Measurements from ENCODE around the gene TBC1D3B.
A peak's percentile ranks its signal among the peaks of the same experiment; 100 is the strongest.
"Not testable (repeated sequence)": the region's sequence is repeated elsewhere in the genome, so short reads cannot be mapped to it uniquely, and the experiment has no call there.

The TBC1D3B gene

DNA sequence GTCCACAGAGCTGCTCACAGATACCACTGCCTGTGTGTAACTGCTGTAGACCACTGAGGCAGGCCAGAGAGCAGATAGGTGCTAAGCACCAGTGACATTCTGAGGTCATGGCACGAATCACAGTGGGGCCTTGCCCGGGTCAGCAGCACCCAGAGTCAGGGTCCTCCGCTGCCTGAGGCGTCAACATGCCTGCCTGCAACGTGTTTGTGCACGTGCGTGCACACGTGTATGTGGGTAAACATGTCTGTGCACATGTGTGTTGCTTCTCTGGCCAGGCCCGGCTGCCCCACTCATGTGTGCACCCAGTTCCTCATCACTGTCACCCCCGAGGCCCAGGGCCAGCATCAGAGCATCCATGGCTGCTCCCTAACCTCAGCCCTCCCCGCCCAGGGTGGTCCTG, at the start of gene TBC1D3B:
TSS of gene TBC1D3B (minus strand) at position 101 of the 400 bp plus-strand sequence. CDS start 1,586 bp downstream, outside the sequence.
- H3K9me2 ChIP-seq (replicated peaks; ENCODE audit: insufficient read depth, low read length); H3K9me3 ChIP-seq (replicated peaks; ENCODE audit: insufficient read depth, low read length); H3K9ac ChIP-seq (ENCODE audit: low read length); H3F3A ChIP-seq (ENCODE audit: insufficient read depth, low read length); H3K36me3 ChIP-seq (replicated peaks; ENCODE audit: insufficient read depth, low read length); H3K27me3 ChIP-seq (replicated peaks; ENCODE audit: insufficient read depth, low read length); H3K4me3 ChIP-seq (ENCODE audit: low read length); H4K20me1 ChIP-seq (ENCODE audit: insufficient read depth, low read length); DNase-seq; H3K79me2 ChIP-seq (ENCODE audit: low read length); H3K27ac ChIP-seq (ENCODE audit: low read length); H2AFZ ChIP-seq (ENCODE audit: low read length); H3K4me1 ChIP-seq (ENCODE audit: low read length); H3K4me2 ChIP-seq (ENCODE audit: low read depth, low read length): not testable (repeated sequence)

DNA sequence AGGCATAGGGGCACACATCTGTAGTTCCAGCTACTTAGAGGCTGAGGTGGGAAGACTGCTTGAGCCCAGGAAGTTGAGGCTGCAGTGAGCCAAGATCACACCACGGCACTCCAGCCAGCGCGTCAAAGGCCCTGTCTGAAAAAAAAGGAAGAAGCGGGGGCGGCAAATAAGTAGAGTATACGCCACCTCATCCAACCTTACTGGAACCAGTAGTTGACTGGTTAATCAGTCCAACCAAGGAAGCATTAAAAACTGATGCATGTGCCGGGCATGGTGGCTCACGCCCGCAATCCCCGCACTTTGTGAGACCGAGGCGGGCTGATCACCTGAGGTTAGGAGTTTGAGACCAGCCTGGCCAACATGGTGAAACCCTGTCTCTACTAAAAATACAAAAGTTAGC, 46.5 kb upstream of the TBC1D3B start:
- DNase-seq; H2AFZ ChIP-seq (ENCODE audit: low read length); H3K4me2 ChIP-seq (ENCODE audit: low read depth, low read length); H3K36me3 ChIP-seq (replicated peaks; ENCODE audit: insufficient read depth, low read length); H3F3A ChIP-seq (ENCODE audit: insufficient read depth, low read length); H3K79me2 ChIP-seq (ENCODE audit: low read length); H3K4me1 ChIP-seq (ENCODE audit: low read length); H3K27ac ChIP-seq (ENCODE audit: low read length); H3K9me3 ChIP-seq (replicated peaks; ENCODE audit: insufficient read depth, low read length); H3K9ac ChIP-seq (ENCODE audit: low read length); H3K9me2 ChIP-seq (replicated peaks; ENCODE audit: insufficient read depth, low read length); H4K20me1 ChIP-seq (ENCODE audit: insufficient read depth, low read length); H3K27me3 ChIP-seq (replicated peaks; ENCODE audit: insufficient read depth, low read length); H3K4me3 ChIP-seq (ENCODE audit: low read length): not testable (repeated sequence)

- not testable (repeated sequence) for H3K4me2 ChIP-seq (ENCODE audit: low read depth, low read length); H3K4me1 ChIP-seq (ENCODE audit: low read length); H3K27me3 ChIP-seq (replicated peaks; ENCODE audit: insufficient read depth, low read length); H3K27ac ChIP-seq (ENCODE audit: low read length); H3F3A ChIP-seq (ENCODE audit: insufficient read depth, low read length); H3K9me2 ChIP-seq (replicated peaks; ENCODE audit: insufficient read depth, low read length); H3K9me3 ChIP-seq (replicated peaks; ENCODE audit: insufficient read depth, low read length); H3K36me3 ChIP-seq (replicated peaks; ENCODE audit: insufficient read depth, low read length); H3K79me2 ChIP-seq (ENCODE audit: low read length); H2AFZ ChIP-seq (ENCODE audit: low read length); H3K4me3 ChIP-seq (ENCODE audit: low read length); H3K9ac ChIP-seq (ENCODE audit: low read length); H4K20me1 ChIP-seq (ENCODE audit: insufficient read depth, low read length)
- DNase-seq: peak; percentile 14
- TF ChIP-seq CTCF (IDR thresholded peaks at IDR 0.05; ENCODE audit: low read length): peak; percentile 18; the same call in 1 of the 2 replicates
Observed at GRCh38 chr17:36221581-36222100, 45.2 kb upstream of the TBC1D3B start.

- H3K4me1 ChIP-seq (ENCODE audit: low read length); H3K79me2 ChIP-seq (ENCODE audit: low read length); H3K4me2 ChIP-seq (ENCODE audit: low read depth, low read length); H3F3A ChIP-seq (ENCODE audit: insufficient read depth, low read length); H3K9me2 ChIP-seq (replicated peaks; ENCODE audit: insufficient read depth, low read length); H3K27me3 ChIP-seq (replicated peaks; ENCODE audit: insufficient read depth, low read length); H3K27ac ChIP-seq (ENCODE audit: low read length); H3K36me3 ChIP-seq (replicated peaks; ENCODE audit: insufficient read depth, low read length); H3K9me3 ChIP-seq (replicated peaks; ENCODE audit: insufficient read depth, low read length); H3K4me3 ChIP-seq (ENCODE audit: low read length); H3K9ac ChIP-seq (ENCODE audit: low read length); H4K20me1 ChIP-seq (ENCODE audit: insufficient read depth, low read length); H2AFZ ChIP-seq (ENCODE audit: low read length): not testable (repeated sequence)
- DNase-seq: peak; percentile 5
Observed at GRCh38 chr17:36220737-36221580, 44.5 kb upstream of the TBC1D3B start.

DNA sequence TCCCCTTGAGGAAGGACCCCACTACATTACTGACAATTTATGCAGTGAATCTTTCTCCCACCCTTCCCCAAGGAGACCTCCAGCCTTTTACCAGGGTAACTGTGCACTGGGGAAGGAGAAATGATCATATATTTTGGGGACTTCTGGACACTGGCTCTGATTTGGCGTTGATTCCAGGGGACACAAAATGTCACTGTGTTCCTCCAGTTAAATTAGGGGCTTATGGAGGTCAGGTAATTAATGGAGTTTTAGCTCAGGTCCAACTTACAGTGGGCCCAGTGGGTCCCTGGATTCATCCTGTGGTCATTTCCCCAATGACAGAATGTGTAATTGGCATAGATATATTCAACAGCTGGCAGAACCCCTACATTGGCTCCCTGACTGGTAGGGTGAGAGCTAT, 43.1 kb upstream of the TBC1D3B start:
- not testable (repeated sequence) for H3K79me2 ChIP-seq (ENCODE audit: low read length); H3K9me2 ChIP-seq (replicated peaks; ENCODE audit: insufficient read depth, low read length); H3F3A ChIP-seq (ENCODE audit: insufficient read depth, low read length); H3K4me2 ChIP-seq (ENCODE audit: low read depth, low read length); H3K27me3 ChIP-seq (replicated peaks; ENCODE audit: insufficient read depth, low read length); H3K27ac ChIP-seq (ENCODE audit: low read length); H3K4me3 ChIP-seq (ENCODE audit: low read length); H3K9ac ChIP-seq (ENCODE audit: low read length); DNase-seq; H4K20me1 ChIP-seq (ENCODE audit: insufficient read depth, low read length); H3K4me1 ChIP-seq (ENCODE audit: low read length); H3K36me3 ChIP-seq (replicated peaks; ENCODE audit: insufficient read depth, low read length); H3K9me3 ChIP-seq (replicated peaks; ENCODE audit: insufficient read depth, low read length); H2AFZ ChIP-seq (ENCODE audit: low read length)

DNA sequence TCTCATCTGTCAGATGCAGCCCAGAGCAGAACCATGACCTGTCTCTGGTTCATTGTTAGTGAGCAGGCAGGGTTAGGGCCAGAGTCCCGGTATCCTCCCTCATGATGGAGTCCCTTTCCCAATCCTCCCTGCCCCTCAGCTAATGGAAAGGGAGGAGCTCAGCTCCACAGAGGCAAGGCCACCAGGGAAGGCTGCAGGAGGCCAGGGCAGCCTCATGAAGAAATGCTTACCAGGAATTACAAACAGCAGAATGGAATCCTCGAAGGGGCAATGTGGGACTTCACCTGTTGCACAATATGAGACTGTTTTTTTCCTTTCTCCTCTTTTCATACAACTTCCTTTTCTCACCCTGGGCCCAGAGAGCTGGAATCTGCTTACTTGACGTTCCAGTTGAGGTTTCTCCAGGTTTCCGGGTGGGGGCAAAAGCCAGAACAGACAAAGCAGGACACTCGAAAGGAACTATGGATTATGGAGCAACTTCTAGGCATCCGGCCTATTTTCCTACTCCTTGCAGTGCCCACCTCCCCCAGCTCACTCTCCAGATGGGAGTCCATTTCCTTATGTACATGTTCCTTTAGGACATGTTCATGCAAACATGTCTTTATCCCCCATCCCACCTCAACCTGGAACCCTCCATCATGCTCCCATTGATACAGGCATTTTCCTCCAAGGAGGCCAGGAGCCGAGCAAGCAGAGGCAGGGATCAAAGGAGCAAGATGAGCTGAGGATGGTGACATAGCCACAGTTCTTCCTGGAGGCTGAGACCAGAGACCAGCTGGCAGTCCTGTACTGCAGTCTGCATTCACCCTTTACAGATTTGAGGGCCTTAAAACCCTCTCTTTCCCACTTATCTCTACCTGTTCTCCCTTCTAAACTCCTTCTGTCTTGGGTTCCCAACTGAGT, 39.2 kb upstream of the TBC1D3B start:
- H4K20me1 ChIP-seq (ENCODE audit: insufficient read depth, low read length); H3K27me3 ChIP-seq (replicated peaks; ENCODE audit: insufficient read depth, low read length); H3K9me3 ChIP-seq (replicated peaks; ENCODE audit: insufficient read depth, low read length); H3K36me3 ChIP-seq (replicated peaks; ENCODE audit: insufficient read depth, low read length); DNase-seq; H3K27ac ChIP-seq (ENCODE audit: low read length); H3K9me2 ChIP-seq (replicated peaks; ENCODE audit: insufficient read depth, low read length); H3K9ac ChIP-seq (ENCODE audit: low read length); H3K79me2 ChIP-seq (ENCODE audit: low read length); H3K4me3 ChIP-seq (ENCODE audit: low read length): not testable (repeated sequence)
- peaks cover 29% of the 10 kb centered on the region for H3K4me1 ChIP-seq (ENCODE audit: low read length)
- peaks cover 11% of the 10 kb centered on the region for H3F3A ChIP-seq (ENCODE audit: insufficient read depth, low read length)
- peak overlapping the region; percentile 32; the same call in 1 of the 2 replicates for H2AFZ ChIP-seq (ENCODE audit: low read length)
- H3K4me2 ChIP-seq (ENCODE audit: low read depth, low read length): peak overlapping the region; percentile 10; the same call in 1 of the 2 replicates
